VCaP (cell line): ENCODE data around the gene LTN1.

Experiments
- H3K27ac ChIP-seq: fragments of 450-650 bp; 2 replicates; pipeline ENCODE4 v1.5.1; 2017
- TF ChIP-seq, protein P1 (sequence below): fragments of 450-650 bp; conservative IDR thresholded peaks from 2 replicates; pipeline ENCODE4 v1.5.1; 2017; ENCODE audit warnings: mild to moderate bottlenecking, moderate library complexity

LTN1 gene

DNA sequence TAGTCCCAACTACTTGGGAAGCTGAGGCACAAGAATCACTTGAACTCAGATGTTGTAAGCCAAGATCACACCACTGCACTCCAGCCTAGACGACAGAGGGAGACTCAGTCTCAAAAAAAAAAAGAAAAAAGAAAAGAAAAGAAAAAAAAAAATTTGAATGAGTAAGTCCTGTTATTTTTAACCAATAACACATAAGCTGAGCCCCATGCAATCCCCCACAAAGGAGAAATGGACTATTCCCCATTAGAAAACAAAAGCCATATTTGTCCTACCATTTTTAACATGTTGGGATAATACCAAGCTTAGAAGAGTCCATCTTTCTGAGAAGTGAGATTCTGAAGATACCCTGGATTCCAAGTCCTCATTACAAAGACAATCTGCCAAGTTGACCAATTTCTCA, 32.4 kb downstream of the LTN1 start:
- peak overlapping the region; percentile 96 for H3K27ac ChIP-seq
- TF ChIP-seq, protein P1, sequence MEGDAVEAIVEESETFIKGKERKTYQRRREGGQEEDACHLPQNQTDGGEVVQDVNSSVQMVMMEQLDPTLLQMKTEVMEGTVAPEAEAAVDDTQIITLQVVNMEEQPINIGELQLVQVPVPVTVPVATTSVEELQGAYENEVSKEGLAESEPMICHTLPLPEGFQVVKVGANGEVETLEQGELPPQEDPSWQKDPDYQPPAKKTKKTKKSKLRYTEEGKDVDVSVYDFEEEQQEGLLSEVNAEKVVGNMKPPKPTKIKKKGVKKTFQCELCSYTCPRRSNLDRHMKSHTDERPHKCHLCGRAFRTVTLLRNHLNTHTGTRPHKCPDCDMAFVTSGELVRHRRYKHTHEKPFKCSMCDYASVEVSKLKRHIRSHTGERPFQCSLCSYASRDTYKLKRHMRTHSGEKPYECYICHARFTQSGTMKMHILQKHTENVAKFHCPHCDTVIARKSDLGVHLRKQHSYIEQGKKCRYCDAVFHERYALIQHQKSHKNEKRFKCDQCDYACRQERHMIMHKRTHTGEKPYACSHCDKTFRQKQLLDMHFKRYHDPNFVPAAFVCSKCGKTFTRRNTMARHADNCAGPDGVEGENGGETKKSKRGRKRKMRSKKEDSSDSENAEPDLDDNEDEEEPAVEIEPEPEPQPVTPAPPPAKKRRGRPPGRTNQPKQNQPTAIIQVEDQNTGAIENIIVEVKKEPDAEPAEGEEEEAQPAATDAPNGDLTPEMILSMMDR = no peak

DNA sequence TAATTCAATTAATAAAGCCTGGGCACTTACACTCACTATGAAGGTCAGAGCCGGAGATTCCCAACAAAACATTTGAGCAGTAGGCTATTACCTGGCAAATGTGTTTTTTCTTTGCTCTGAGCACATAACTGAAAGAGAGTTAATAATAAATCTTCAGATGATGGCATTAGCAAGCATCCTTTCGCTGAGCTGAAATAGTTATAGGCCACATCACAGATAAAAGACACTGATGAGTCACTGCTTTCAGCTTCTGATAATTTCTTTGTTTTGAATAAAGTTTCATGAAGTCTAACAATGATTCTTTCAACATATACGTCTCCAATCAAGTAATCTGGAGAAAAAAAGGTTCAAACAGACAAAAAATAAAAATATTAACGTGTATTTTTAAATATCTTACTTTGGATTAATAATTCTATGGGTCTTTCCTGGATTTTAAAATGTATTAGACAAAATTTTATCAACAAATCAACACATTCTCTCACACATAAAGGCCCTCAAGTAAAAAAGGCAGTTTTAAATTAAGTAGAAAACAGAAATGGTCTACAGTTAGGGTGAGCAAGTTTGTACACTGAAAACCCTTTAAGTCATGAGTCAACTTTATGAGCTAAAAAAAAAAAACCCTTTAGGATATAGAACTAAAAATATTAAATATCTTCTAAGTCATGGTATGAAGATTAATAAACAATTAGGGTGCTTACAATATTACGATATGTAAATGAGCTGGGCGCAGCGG, 33.1 kb downstream of the LTN1 start:
- H3K27ac ChIP-seq = peak overlapping the region; percentile 96; the same call in 1 of the 2 replicates
- TF ChIP-seq, protein P1 = no peak

DNA sequence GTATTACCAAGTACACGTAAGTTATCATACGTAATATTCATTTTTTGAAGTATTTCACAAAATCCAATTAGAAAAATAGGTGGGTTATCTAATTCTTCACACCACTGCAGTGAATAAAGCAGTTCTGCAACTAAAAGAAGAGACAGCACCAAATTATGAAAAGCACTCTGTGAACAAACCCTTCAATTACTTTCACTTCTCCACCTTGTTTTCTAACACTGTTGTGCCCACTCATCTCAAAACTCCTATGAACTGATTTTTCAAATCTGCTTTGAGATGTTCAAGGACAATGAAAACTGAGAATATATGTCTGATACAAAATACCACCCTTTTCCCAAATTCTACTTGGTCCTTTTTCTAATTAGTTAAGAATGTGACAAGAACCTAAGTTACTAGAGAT, 39.4 kb downstream of the LTN1 start:
- TF ChIP-seq, protein P1 = no peak
- no peak overlapping the region for H3K27ac ChIP-seq

DNA sequence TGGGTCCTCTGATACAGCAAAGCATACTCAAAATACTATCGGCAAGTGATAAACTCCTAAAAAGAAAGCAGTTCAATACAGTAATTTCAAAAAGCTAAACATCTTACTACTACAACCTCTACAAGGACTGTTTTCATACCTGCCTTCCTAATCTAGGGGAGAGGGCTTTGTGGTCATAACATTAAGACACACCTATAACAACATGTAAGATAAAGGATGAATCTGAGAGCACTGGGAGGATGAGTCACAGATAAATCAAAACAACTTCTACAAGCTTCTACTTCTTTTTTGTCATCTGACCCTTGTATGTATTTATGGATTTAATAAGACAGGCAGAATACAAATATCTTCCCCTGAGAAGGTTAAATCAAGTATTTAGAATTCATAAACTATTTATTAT, 40.0 kb downstream of the LTN1 start:
- TF ChIP-seq, protein P1 = no peak

DNA sequence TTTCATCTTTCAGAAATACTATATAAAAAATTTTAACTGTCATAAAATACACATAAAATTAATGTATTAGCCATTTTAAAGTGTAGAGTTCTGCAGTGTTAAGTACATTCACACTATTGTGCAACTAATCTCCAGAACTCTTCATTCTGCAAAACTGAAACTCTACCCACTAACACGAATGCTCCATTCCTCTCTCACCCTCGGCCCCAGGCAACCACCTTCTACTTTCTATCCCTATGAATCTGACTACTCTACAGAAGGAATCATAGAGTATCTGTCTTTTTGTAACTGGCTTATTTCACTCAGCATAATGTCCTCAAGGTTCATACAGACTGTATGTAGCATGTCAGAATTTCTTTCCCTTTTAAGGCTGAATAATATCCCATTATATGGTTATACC, 43.4 kb downstream of the LTN1 start:
- TF ChIP-seq, protein P1 = no peak
- H3K27ac ChIP-seq = no peak overlapping the region

More for the DNA sequence above, 40.0 kb downstream of the LTN1 start:
- no peak overlapping the region for H3K27ac ChIP-seq

DNA sequence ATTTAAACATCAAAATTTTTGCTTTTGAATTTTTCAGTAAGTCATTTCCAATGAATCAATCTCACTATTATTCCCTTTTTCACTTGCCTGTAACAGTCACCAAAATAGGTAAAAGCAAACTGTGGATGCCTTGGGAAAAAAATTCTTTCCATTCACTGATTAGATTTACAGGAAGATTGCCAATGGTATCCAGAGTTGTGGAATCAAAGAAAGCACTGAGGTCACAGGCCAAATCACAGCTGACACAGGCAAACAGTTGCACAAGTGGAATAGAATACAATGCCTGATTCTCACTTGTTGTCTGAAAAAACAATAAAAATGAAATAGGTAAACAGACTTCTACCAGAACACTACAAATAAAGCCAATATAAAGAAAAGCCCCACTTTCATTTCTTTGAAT, 48.4 kb downstream of the LTN1 start:
- H3K27ac ChIP-seq = no peak overlapping the region
- TF ChIP-seq, protein P1 = no peak

DNA sequence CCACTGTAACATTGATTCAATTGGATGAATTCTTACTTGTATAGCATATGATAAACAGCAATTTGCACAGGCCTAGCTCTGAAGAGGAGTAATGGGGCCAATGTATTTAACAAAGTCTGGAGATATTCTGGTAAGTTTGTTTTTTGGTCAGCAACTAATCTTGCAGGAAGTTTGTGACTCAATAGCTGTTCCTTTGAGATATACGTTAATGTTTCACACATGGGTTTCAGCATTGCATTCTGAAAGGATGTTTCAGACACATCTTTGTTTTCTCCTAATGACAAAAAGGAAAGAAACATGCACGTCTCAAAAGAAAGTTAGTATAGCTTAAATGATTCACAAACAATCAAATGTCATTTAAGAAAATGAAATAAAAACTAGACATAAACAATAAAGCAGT, 49.0 kb downstream of the LTN1 start:
- TF ChIP-seq, protein P1 = no peak
- no peak overlapping the region for H3K27ac ChIP-seq
